CD8-positive, alpha-beta memory T cell (primary cell): ENCODE results near the gene LMO1. TPM values are rescaled to one million over a fixed set of nuclear protein-coding genes. Genes with fewer than 3 reads are reported as not detected.
A peak's percentile ranks its signal among the peaks of the same experiment; 100 is the strongest.

Experiments used
- CTCF ChIA-PET: fragments of 350-600 bp; sonication (Branson Sonifier 250); formaldehyde crosslinking; loops from one replicate; lab custom pipeline; 2021; ENCODE audit warnings: antibody characterized with exemption; lab: Charles Lee
- POLR2A ChIA-PET: fragments of 350-600 bp; sonication (Branson Sonifier 250); formaldehyde crosslinking; loops from one replicate; lab custom pipeline; 2021; ENCODE audit warnings: antibody characterized with exemption; lab: Charles Lee
- DNase-seq, 5 donors: peaks; one replicate each; pipeline versions ENCODE4 v3.0.0 to v3.0.0-alpha.2; 2020 to 2022; ENCODE audit warnings: mixed read lengths in 1 of 5
- H3K27ac ChIP-seq: one replicate; pipeline ENCODE4 v1.7.0; 2013; ENCODE audit warnings: low read depth, mild to moderate bottlenecking, low read length, moderate library complexity
- H3K27me3 ChIP-seq: 2 replicates; pipeline ENCODE4 v1.7.0; 2013; ENCODE audit warnings: low read length, mild to moderate bottlenecking; ENCODE audit not compliant: insufficient read depth, poor library complexity, severe bottlenecking
- H3K36me3 ChIP-seq: 2 replicates; pipeline ENCODE4 v1.7.0; 2013; ENCODE audit warnings: mild to moderate bottlenecking, low read length, moderate library complexity; ENCODE audit not compliant: insufficient read depth
- H3K4me1 ChIP-seq: 2 replicates; pipeline ENCODE4 v1.7.0; 2013; ENCODE audit warnings: mild to moderate bottlenecking, low read length, moderate library complexity; ENCODE audit not compliant: insufficient read depth
- H3K4me3 ChIP-seq: 2 replicates; pipeline ENCODE4 v1.7.0; 2013; ENCODE audit warnings: mild to moderate bottlenecking, low read length
- H3K9me3 ChIP-seq: 2 replicates; pipeline ENCODE4 v1.7.0; 2013; ENCODE audit warnings: mild to moderate bottlenecking, low read length
- H3K27ac Mint-ChIP-seq, 8 donors: one replicate each; pipeline ENCODE4 v1.8.0; 2020 to 2021; ENCODE audit warnings: mixed read lengths in 8 of 8, mild to moderate bottlenecking in 6 of 8, inconsistent platforms in 3 of 8, moderate library complexity in 3 of 8
- H3K27me3 Mint-ChIP-seq, 2 donors: one replicate each; pipeline ENCODE4 v1.8.0; 2020 to 2021; ENCODE audit warnings: mixed read lengths in 2 of 2, mild to moderate bottlenecking in 1 of 2, moderate library complexity in 1 of 2
- H3K36me3 Mint-ChIP-seq, 3 donors: one replicate each; pipeline ENCODE4 v1.8.0; 2020 to 2021; ENCODE audit warnings: mixed read lengths in 3 of 3, inconsistent platforms in 1 of 3, mild to moderate bottlenecking in 1 of 3
- H3K4me1 Mint-ChIP-seq, 3 donors: one replicate each; pipeline ENCODE4 v1.8.0; 2020 to 2021; ENCODE audit warnings: mixed read lengths in 3 of 3, inconsistent platforms in 1 of 3, mild to moderate bottlenecking in 1 of 3
- H3K4me3 Mint-ChIP-seq, 7 donors: one replicate each; pipeline ENCODE4 v1.8.0; 2020 to 2021; ENCODE audit warnings: mixed read lengths in 7 of 7, mild to moderate bottlenecking in 6 of 7, moderate library complexity in 4 of 7, inconsistent platforms in 2 of 7
- H3K9me3 Mint-ChIP-seq, 5 donors: one replicate each; pipeline ENCODE4 v1.8.0; 2020 to 2022; ENCODE audit warnings: mixed read lengths in 5 of 5, mild to moderate bottlenecking in 3 of 5, moderate library complexity in 2 of 5, inconsistent platforms in 1 of 5
- polyA plus RNA-seq: library from polyadenylated mRNA; unstranded; fragments of 300-500 nt; fragmentation: Illumina TruSeq; gene quantifications from one replicate; pipeline ENCODE4 v1.2.3, GENCODE V29; 2021
- total RNA-seq, 2 experiments: library from RNA; stranded (reverse); gene quantifications; one replicate each; pipeline ENCODE4 v1.2.3, GENCODE V29; 2021

Gene LMO1
- total and polyA plus RNA-seq, 3 experiments from 2014 or later: 0.29 TPM; not detected in 2

DNA sequence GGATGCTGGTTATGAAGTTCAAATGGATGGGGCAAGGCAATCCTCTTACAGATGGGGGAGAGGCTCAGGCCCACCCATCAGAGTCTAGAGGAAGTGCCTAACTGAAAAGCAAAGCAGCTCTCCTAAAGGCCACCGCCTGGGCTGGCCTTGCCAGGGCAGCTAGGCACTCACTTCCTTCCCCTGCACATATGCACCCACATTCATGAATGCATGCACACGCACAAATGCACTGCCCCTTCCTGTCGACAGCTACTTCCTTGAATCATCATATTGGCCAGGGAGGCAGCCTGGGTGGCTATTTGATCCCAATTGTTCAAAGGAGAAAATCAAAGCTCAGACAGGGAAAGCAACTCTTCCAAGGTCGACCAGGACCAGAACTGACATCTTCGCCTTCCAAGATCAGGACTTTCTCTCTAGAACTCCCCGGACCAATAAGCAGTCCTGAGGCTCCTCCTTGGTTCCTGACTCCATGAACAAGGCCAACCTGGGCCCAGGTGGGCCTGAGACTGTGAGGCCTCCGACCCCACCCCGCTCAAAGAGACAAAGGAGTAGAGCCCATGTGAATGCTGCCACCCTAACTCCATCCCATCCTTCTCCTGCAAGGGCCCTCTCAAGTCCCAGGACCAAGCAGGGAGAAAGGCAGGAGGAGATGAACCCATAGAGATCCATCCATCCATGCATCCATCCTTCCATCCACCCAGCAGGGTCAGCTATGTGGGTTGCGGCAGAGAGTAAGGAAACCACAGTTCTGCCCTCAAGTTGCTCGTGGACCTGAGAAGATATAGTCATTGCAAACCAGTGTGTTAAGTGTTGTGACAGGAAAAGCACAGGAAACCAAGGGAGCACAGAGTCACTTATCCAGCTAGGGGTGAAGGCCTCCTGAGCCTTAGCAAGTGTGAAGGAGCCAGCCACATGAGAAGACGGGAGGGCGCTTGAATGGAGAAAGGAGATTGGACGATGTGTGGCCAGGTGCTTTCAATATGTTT is 35.4 kb upstream of the LMO1 start:
- POLR2A ChIA-PET: no interaction called here
- H3K9me3 Mint-ChIP-seq: peaks cover 2 to 11% (median 5%) of the 10 kb centered on the region in 5 donors
- Histone ChIP-seq H3K4me3 (no peak overlapping the region), H3K36me3 (no peaks in the 10 kb centered on the region), H3K4me1 (no peaks in the 10 kb centered on the region), H3K9me3 (no peaks in the 10 kb centered on the region), H3K27ac (no peak overlapping the region), H3K27me3 (no peaks in the 10 kb centered on the region)
- H3K4me1 Mint-ChIP-seq: no peaks in the 10 kb centered on the region
- peaks cover 3 to 36% of the 10 kb centered on the region in 2 donors for H3K27me3 Mint-ChIP-seq
- CTCF ChIA-PET: no interaction called here
- no peaks in the 10 kb centered on the region for H3K36me3 Mint-ChIP-seq
- DNase-seq: no peak
- no peak overlapping the region for H3K4me3 Mint-ChIP-seq
- no peak overlapping the region for H3K27ac Mint-ChIP-seq

- ChIA-PET CTCF (no interaction called here), POLR2A (no interaction called here)
- no peaks in the 10 kb centered on the region for H3K9me3 ChIP-seq
- no peak overlapping the region for H3K27ac ChIP-seq
- Mint-ChIP-seq H3K27me3 (peaks cover 3 to 36% of the 10 kb centered on the region in 2 donors), H3K36me3 (no peaks in the 10 kb centered on the region), H3K4me3 (no peak overlapping the region), H3K4me1 (no peaks in the 10 kb centered on the region), H3K27ac (peak overlapping the region in 1 of 8 donors; percentile 82), H3K9me3 (peaks cover 0 to 6% (median 1%) of the 10 kb centered on the region in 5 donors)
- DNase-seq: no peak
- H3K36me3 ChIP-seq: no peaks in the 10 kb centered on the region
- H3K4me3 ChIP-seq: no peak overlapping the region
- no peaks in the 10 kb centered on the region for H3K4me1 ChIP-seq
- H3K27me3 ChIP-seq: no peaks in the 10 kb centered on the region
These were observed 34.2 kb upstream of the LMO1 start for GRCh38 chr11:8297781-8298440.

DNA sequence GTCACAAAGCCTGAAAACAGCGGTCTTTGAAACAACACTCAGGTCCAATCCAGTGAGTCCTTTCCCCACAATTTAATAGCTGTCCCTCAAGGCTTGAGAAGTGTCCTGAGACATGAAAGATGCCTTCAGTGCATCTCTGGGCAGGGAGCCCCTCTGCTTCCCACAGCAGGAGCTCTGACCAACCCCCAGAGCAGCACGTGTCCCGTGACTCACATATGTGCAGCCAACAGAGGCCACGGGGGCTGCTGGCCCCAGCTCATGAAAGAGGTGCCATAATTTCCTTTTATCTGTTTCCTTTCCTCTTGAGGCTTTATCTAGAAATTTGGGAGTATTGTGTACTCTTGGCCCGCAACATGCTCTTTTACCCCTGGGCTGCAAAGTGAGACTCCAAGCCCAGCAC is 33.2 kb upstream of the LMO1 start:
- peaks cover 0 to 3% (median 0%) of the 10 kb centered on the region in 5 donors for H3K9me3 Mint-ChIP-seq
- no peak for DNase-seq
- Histone ChIP-seq H3K36me3 (no peaks in the 10 kb centered on the region), H3K9me3 (no peaks in the 10 kb centered on the region), H3K4me3 (no peak overlapping the region), H3K4me1 (no peaks in the 10 kb centered on the region), H3K27me3 (no peaks in the 10 kb centered on the region), H3K27ac (no peak overlapping the region)
- no peaks in the 10 kb centered on the region for H3K4me1 Mint-ChIP-seq
- ChIA-PET CTCF (no interaction called here), POLR2A (no interaction called here)
- H3K27ac Mint-ChIP-seq: no peak overlapping the region
- H3K4me3 Mint-ChIP-seq: no peak overlapping the region
- peaks cover 3 to 36% of the 10 kb centered on the region in 2 donors for H3K27me3 Mint-ChIP-seq
- H3K36me3 Mint-ChIP-seq: no peaks in the 10 kb centered on the region

DNA sequence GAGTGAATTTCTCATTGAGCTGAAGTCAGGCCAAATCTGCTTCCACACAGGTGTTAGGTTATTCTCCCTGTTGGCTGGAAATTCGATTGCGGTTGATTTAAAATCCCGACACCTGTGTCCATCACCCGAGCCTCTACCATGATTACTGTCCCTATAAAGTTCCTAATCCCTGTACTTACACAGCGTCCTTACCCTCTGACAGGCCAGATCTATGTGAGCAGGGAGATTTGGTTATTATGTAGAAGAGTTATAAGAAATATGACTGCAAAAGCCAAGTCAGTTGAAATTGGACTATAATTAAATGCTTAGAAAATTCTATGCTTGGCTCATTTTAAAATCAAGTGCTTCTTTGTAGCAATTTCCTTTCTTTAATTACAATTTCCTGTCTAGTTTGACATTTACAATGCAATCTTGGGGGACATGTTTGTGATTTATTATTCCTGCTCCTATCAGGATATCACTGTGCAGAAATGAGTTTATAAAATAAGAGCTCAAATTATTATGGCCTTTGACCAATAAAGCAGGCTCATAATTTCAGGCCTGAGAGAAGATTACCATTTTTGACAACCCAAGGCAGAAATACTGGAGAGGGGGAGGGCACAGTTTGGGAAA is 32.5 kb upstream of the LMO1 start:
- no peaks in the 10 kb centered on the region for H3K36me3 ChIP-seq
- Mint-ChIP-seq H3K4me1 (no peaks in the 10 kb centered on the region), H3K4me3 (no peak overlapping the region), H3K36me3 (no peaks in the 10 kb centered on the region), H3K9me3 (no peaks in the 10 kb centered on the region), H3K27ac (no peak overlapping the region), H3K27me3 (peaks cover 5 to 29% of the 10 kb centered on the region in 2 donors)
- no peaks in the 10 kb centered on the region for H3K27me3 ChIP-seq
- no peak overlapping the region for H3K4me3 ChIP-seq
- ChIA-PET POLR2A (no interaction called here), CTCF (no interaction called here)
- DNase-seq: no peak
- H3K27ac ChIP-seq: no peak overlapping the region
- H3K4me1 ChIP-seq: no peaks in the 10 kb centered on the region
- H3K9me3 ChIP-seq: no peaks in the 10 kb centered on the region

GRCh38 chr11:8294251-8294935 is 30.7 kb upstream of the LMO1 start:
- no peak overlapping the region for H3K4me3 ChIP-seq
- CTCF ChIA-PET: no interaction called here
- H3K27ac ChIP-seq: no peak overlapping the region
- no peak for DNase-seq
- no peaks in the 10 kb centered on the region for H3K4me1 Mint-ChIP-seq
- H3K4me3 Mint-ChIP-seq: no peak overlapping the region
- no peaks in the 10 kb centered on the region for H3K9me3 ChIP-seq
- POLR2A ChIA-PET: no interaction called here
- no peaks in the 10 kb centered on the region for H3K27me3 ChIP-seq
- H3K27me3 Mint-ChIP-seq: peaks cover 3 to 16% of the 10 kb centered on the region in 2 donors
- no peaks in the 10 kb centered on the region for H3K36me3 Mint-ChIP-seq
- H3K27ac Mint-ChIP-seq: no peak overlapping the region
- no peaks in the 10 kb centered on the region for H3K4me1 ChIP-seq
- H3K36me3 ChIP-seq: no peaks in the 10 kb centered on the region
- no peaks in the 10 kb centered on the region for H3K9me3 Mint-ChIP-seq

DNA sequence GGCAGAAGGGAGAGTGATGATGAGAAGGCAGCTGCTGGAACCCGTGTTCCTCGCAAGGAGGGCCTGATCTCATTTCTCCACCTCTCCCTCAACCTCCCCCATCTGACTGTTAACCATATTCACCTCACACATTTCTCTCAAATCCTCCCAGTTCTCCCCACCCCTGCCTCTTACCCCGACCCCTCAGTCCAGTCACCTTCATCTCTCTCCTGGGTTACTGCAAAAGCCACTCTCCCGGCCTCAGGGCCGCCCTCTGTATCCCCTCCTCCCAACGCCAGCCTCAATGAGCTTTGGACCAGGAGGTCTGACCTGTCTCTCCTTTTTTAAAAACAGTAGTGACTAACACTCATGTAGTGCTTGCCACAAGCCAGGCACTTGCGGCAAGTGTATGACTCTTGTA is 29.5 kb upstream of the LMO1 start:
- H3K4me1 Mint-ChIP-seq: no peaks in the 10 kb centered on the region
- H3K27ac ChIP-seq: no peak overlapping the region
- peaks cover 3 to 4% of the 10 kb centered on the region in 2 donors for H3K27me3 Mint-ChIP-seq
- DNase-seq: no peak
- POLR2A ChIA-PET: no interaction called here
- H3K36me3 Mint-ChIP-seq: no peaks in the 10 kb centered on the region
- no peak overlapping the region for H3K4me3 Mint-ChIP-seq
- H3K4me1 ChIP-seq: no peaks in the 10 kb centered on the region
- H3K4me3 ChIP-seq: no peak overlapping the region
- H3K27ac Mint-ChIP-seq: no peak overlapping the region
- no peaks in the 10 kb centered on the region for H3K27me3 ChIP-seq
- CTCF ChIA-PET: no interaction called here
- no peaks in the 10 kb centered on the region for H3K9me3 ChIP-seq
- H3K9me3 Mint-ChIP-seq: no peaks in the 10 kb centered on the region
- H3K36me3 ChIP-seq: no peaks in the 10 kb centered on the region

GRCh38 chr11:8292351-8292750 is 28.7 kb upstream of the LMO1 start:
- Mint-ChIP-seq H3K27ac (no peak overlapping the region), H3K27me3 (peaks cover 0 to 3% of the 10 kb centered on the region in 2 donors), H3K36me3 (no peaks in the 10 kb centered on the region), H3K9me3 (no peaks in the 10 kb centered on the region), H3K4me3 (no peak overlapping the region), H3K4me1 (no peaks in the 10 kb centered on the region)
- no peaks in the 10 kb centered on the region for H3K36me3 ChIP-seq
- no peaks in the 10 kb centered on the region for H3K27me3 ChIP-seq
- H3K27ac ChIP-seq: no peak overlapping the region
- no peaks in the 10 kb centered on the region for H3K4me1 ChIP-seq
- ChIA-PET CTCF (no interaction called here), POLR2A (no interaction called here)
- no peak overlapping the region for H3K4me3 ChIP-seq
- no peak for DNase-seq
- no peaks in the 10 kb centered on the region for H3K9me3 ChIP-seq
